K562 (cell line): Measurements from ENCODE around the gene AVPI1. TPM values are rescaled to one million over a fixed set of nuclear protein-coding genes. Genes with fewer than 3 reads are reported as not detected.

Source experiments
- ATAC-seq: fragments of 200-7000 bp; cut with Tn5 transposase; 3 replicates; pipeline ENCODE4 v1.9.1; 2020; ENCODE audit warnings: moderate library complexity
- BruUV-seq: library from RNA; stranded (reverse); fragments of 400-500 nt; replicated peaks from 2 replicates; lab custom pipeline; 2021; lab: Mats Ljungman, UMichigan
- CTCF ChIA-PET: fragments of 300-600 bp; formaldehyde crosslinking; extraction: SDS; loops from one replicate; lab custom pipeline; 2021; ENCODE audit warnings: low intra/inter-chr PET ratio; lab: Yijun Ruan, JAX
- POLR2A ChIA-PET: fragments of 300-600, 350-650 bp; sonication (Branson Sonifier 250); formaldehyde crosslinking; extraction: SDS; loops from one replicate; lab custom pipeline; 2021; ENCODE audit warnings: antibody characterized with exemption, inconsistent platforms; lab: Yijun Ruan, JAX
- DNase-seq, 4 experiments: peaks; one replicate each; pipeline versions ENCODE4 v3.0.0 to v3.0.0-alpha.2; 2011 to 2018; ENCODE audit warnings: low spot score in 3 of 4, mixed read lengths in 3 of 4; ENCODE audit errors: extremely low read depth in 1 of 4
- FAIRE-seq: peaks from 2 replicates; lab custom pipeline; 2011; peaks lifted over from hg19 to GRCh38; lab: Jason Lieb, UNC
- H2AFZ ChIP-seq: 2 replicates; pipeline ENCODE4 v1.6.0; 2011; ENCODE audit warnings: low read depth, low read length, control low read depth, inconsistent platforms
- H3K27ac ChIP-seq: fragments of 200-600 bp; 3 replicates; pipeline ENCODE4 v1.8.0; 2011; ENCODE audit warnings: low read depth, mild to moderate bottlenecking, control low read depth, inconsistent platforms, low read length, moderate library complexity, mixed read lengths; ENCODE audit errors: extremely low read depth
- H3K27me3 ChIP-seq, 2 experiments: fragments of 300-600 bp in 1 of 2; 2 replicates in 1 of 2; 3 replicates in 1 of 2; pipeline versions ENCODE4 v1.6.0 to v1.8.0; 2011; ENCODE audit warnings: inconsistent platforms in 2 of 2, low read length in 2 of 2, mild to moderate bottlenecking in 1 of 2, mixed read lengths in 1 of 2, moderate library complexity in 1 of 2; ENCODE audit not compliant: control insufficient read depth in 2 of 2, insufficient read depth in 2 of 2
- H3K36me3 ChIP-seq: fragments of 300-600 bp; 3 replicates; pipeline ENCODE4 v1.8.0; 2011; ENCODE audit warnings: mild to moderate bottlenecking, low read length, inconsistent platforms; ENCODE audit not compliant: control insufficient read depth, insufficient read depth
- H3K4me1 ChIP-seq, 2 experiments: fragments of 200-600 bp in 1 of 2; replicated peaks in 1 of 2; 2 replicates in 1 of 2; 3 replicates in 1 of 2; pipeline versions ENCODE4 v1.5.1 to v1.8.0; 2011; ENCODE audit warnings: inconsistent platforms in 2 of 2, low read length in 2 of 2, mild to moderate bottlenecking in 1 of 2, mixed read lengths in 1 of 2, moderate library complexity in 1 of 2; ENCODE audit not compliant: control insufficient read depth in 2 of 2, insufficient read depth in 2 of 2
- H3K4me2 ChIP-seq: 2 replicates; pipeline ENCODE4 v1.6.1; 2011; ENCODE audit warnings: low read length, control low read depth, inconsistent platforms, mixed read lengths; ENCODE audit not compliant: insufficient read depth
- H3K4me3 ChIP-seq: fragments of 200-600 bp; sonication (generic), shearing (Covaris generic); 2 replicates; pipeline ENCODE4 v1.5.1; 2016; ENCODE audit warnings: control low read depth, inconsistent platforms
- H3K79me2 ChIP-seq: fragments of 200-600 bp; 3 replicates; pipeline ENCODE4 v1.8.0; 2011; ENCODE audit warnings: low read length, inconsistent platforms; ENCODE audit not compliant: control insufficient read depth, insufficient read depth
- H3K9ac ChIP-seq, 2 experiments: 2 replicates each; pipeline versions ENCODE4 v1.6.0 to v1.6.1; 2011; ENCODE audit warnings: low read depth in 2 of 2, low read length in 2 of 2, control low read depth in 1 of 2, inconsistent platforms in 1 of 2, mild to moderate bottlenecking in 1 of 2, mixed read lengths in 1 of 2; ENCODE audit not compliant: insufficient read depth in 1 of 2
- H3K9me1 ChIP-seq: one replicate; pipeline ENCODE4 v1.6.0; 2011; ENCODE audit warnings: inconsistent platforms, mild to moderate bottlenecking, low read length, moderate library complexity; ENCODE audit not compliant: control insufficient read depth, insufficient read depth
- H3K9me3 ChIP-seq: replicated peaks from 2 replicates; pipeline ENCODE4 v1.5.1; 2011; ENCODE audit warnings: low read depth, low read length, inconsistent platforms; ENCODE audit not compliant: control insufficient read depth, insufficient read depth
- H4K20me1 ChIP-seq: replicated peaks from 2 replicates; pipeline ENCODE4 v1.6.1; 2011; ENCODE audit warnings: low read length, inconsistent platforms, mixed read lengths; ENCODE audit not compliant: control insufficient read depth, insufficient read depth
- BACH1 ChIP-seq: fragments of 200-800 bp; sonication (Bioruptor generic); IDR thresholded peaks from 2 replicates; pipeline ENCODE4 v1.6.1; 2016; ENCODE audit warnings: missing genetic modification characterization, missing compliant biosample characterization
- BCOR ChIP-seq: fragments of 450-650 bp; IDR thresholded peaks from 2 replicates; pipeline ENCODE4 v1.6.1; 2016
- BHLHE40 ChIP-seq: IDR thresholded peaks from 2 replicates; pipeline ENCODE4 v1.6.1; 2011; ENCODE audit warnings: low read length, improper control_type of control experiment
- EGR1 ChIP-seq: fragments of 450-650 bp; conservative IDR thresholded peaks from 2 replicates; pipeline ENCODE4 v1.6.1; 2017; ENCODE audit warnings: mild to moderate bottlenecking
- ETV5 ChIP-seq: sonication (generic); formaldehyde crosslinking; IDR thresholded peaks from 2 replicates; pipeline ENCODE4 v1.4.0; 2020; ENCODE audit warnings: low read depth, mild to moderate bottlenecking, missing genetic modification reagents
- HDAC8 ChIP-seq: fragments of 450-650 bp; IDR thresholded peaks from 2 replicates; pipeline ENCODE4 v1.6.1; 2016; ENCODE audit warnings: mild to moderate bottlenecking, missing genetic modification characterization, moderate library complexity, missing compliant biosample characterization
- NONO ChIP-seq, 2 experiments: fragments of 200-400 bp in 1 of 2; fragments of 450-650 bp in 1 of 2; formaldehyde crosslinking in 1 of 2; IDR thresholded peaks; 2 replicates each; pipeline ENCODE4 v1.6.1; 2017; ENCODE audit warnings: low read depth in 2 of 2, mild to moderate bottlenecking in 2 of 2, moderate library complexity in 2 of 2, low read length in 1 of 2
- NRF1 ChIP-seq, 2 experiments: fragments of 450-650 bp; IDR thresholded peaks in 1 of 2; conservative IDR thresholded peaks in 1 of 2; 2 replicates each; pipeline ENCODE4 v1.6.1; 2014; ENCODE audit warnings: mild to moderate bottlenecking in 2 of 2
- POLR2H ChIP-seq: IDR thresholded peaks from 2 replicates; pipeline ENCODE4 v1.6.1; 2016; ENCODE audit warnings: missing genetic modification characterization, low read depth, mild to moderate bottlenecking, control low read depth, missing compliant biosample characterization, moderate library complexity
- PTBP1 ChIP-seq: fragments of 200-400 bp; formaldehyde crosslinking; IDR thresholded peaks from 2 replicates; pipeline ENCODE4 v1.6.1; 2017; ENCODE audit warnings: low read depth, low read length
- RCOR1 ChIP-seq, 2 experiments: IDR thresholded peaks; 2 replicates each; pipeline ENCODE4 v1.6.1; 2012; ENCODE audit warnings: low read depth in 2 of 2, low read length in 2 of 2, borderline replicate concordance in 1 of 2, improper control_type of control experiment in 1 of 2
- SRSF9 ChIP-seq: fragments of 200-400 bp; formaldehyde crosslinking; IDR thresholded peaks from 2 replicates; pipeline ENCODE4 v1.6.1; 2017; ENCODE audit warnings: low read depth, low read length, borderline replicate concordance
- TGIF2 ChIP-seq: sonication (generic); formaldehyde crosslinking; IDR thresholded peaks from 2 replicates; pipeline ENCODE4 v1.8.1; 2022; ENCODE audit warnings: mild to moderate bottlenecking, missing genetic modification reagents, moderate library complexity
- ZNF143 ChIP-seq: sonication (generic); formaldehyde crosslinking; IDR thresholded peaks from 2 replicates; pipeline ENCODE4 v1.9.0; 2022; ENCODE audit warnings: mild to moderate bottlenecking, missing genetic modification reagents
- ZNF347 ChIP-seq: fragments of 450-650 bp; formaldehyde crosslinking; IDR thresholded peaks from 2 replicates; pipeline ENCODE4 v1.4.0; 2020; ENCODE audit warnings: low read depth, mild to moderate bottlenecking, moderate library complexity
- ZNF445 ChIP-seq: fragments of 250-450 bp; sonication (Bioruptor Pico); IDR thresholded peaks from 2 replicates; pipeline ENCODE4 v1.4.0; 2020; ENCODE audit warnings: low read depth, mild to moderate bottlenecking, moderate library complexity
- ZNF695 ChIP-seq: fragments of 450-650 bp; formaldehyde crosslinking; IDR thresholded peaks from 2 replicates; pipeline ENCODE4 v1.4.0; 2020; ENCODE audit warnings: mild to moderate bottlenecking, moderate library complexity
- WGBS: fragments of 100-300 bp; shearing (Covaris generic); methylation state at CpG from one replicate; pipeline ENCODE4 v1.1.6; 2016; ENCODE audit warnings: low coverage, mixed read lengths; ENCODE audit not compliant: insufficient coverage; ENCODE audit errors: missing lambda C conversion rate; 5-methylcytosine and 5-hydroxymethylcytosine counted together
- in situ Hi-C: fragments of 300-500 bp; cut with MboI; formaldehyde crosslinking; loops from 4 replicates; pipeline ENCODE4 v1.15.0; 2018; ENCODE audit warnings: inconsistent platforms, mixed read lengths
- intact Hi-C: fragments of 100-400 bp; cut with micrococcal nuclease; formaldehyde crosslinking; loops from 2 replicates; pipeline ENCODE4 v1.14.2; 2022
- polyA plus RNA-seq, 8 experiments: library from polyadenylated mRNA; depleted of rRNA in 4 of 8; stranded (reverse) in 5 of 8; unstranded in 3 of 8; fragments of >200 nt; fragmentation: Nextera tagmentation in 2 of 8; fragmentation: Illumina TruSeq in 1 of 8; extraction: Ambion mirVana in 2 of 8; extraction: Trizol in 1 of 8; gene quantifications; 2 replicates each; pipeline versions ENCODE4 v1.2.1 to v1.2.3, GENCODE V29; 2011 to 2014; ENCODE audit warnings: inconsistent platforms in 1 of 8, missing spikeins in 1 of 8
- total RNA-seq, 7 experiments: library from RNA; depleted of rRNA in 6 of 7; stranded (reverse); fragments of >200 nt in 6 of 7; fragmentation: Illumina TruSeq in 2 of 7; extraction: Trizol in 2 of 7; gene quantifications; 2 replicates each; pipeline versions ENCODE4 v1.2.1 to v1.2.3, GENCODE V29; 2011 to 2021; ENCODE audit warnings: low replicate concordance in 1 of 7
- TF ChIP-seq, protein P1 (sequence below): fragments of 450-650 bp; conservative IDR thresholded peaks from 2 replicates; pipeline ENCODE4 v1.6.1; 2016; ENCODE audit warnings: missing genetic modification characterization, low read depth, mild to moderate bottlenecking, missing compliant biosample characterization, moderate library complexity
- TF ChIP-seq, protein P2 (sequence below): fragments of 250-450 bp; sonication (Bioruptor Pico); IDR thresholded peaks from 2 replicates; pipeline ENCODE4 v1.4.0; 2020; ENCODE audit warnings: borderline replicate concordance

The AVPI1 gene
- total and polyA plus RNA-seq, 9 of the 15 experiments (the other 6 are each of a cell fraction or from before 2014, with no cell fraction given), result 0.90 to 10.4 (median 7.4) TPM

DNA sequence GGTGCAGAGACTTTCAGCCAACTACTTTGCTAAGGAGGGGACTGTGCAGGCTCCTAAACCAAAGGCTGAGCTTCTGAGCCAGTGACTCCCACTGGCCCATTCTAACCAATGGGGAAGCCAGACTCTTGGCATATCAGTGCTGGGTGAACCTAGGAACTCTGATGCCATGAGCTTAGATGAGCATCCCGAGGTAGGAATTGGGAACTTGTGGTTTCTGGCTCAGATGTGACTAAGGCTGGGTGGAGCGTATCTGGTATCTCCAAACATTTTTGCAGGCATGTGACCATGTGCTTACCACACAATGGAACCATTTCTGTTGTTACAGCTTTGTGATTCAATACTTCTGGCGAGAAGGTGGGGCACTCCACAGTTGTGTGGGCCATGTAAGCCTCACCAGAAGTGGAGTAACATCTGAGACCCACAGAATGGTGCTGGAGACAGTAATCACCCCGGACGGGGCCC is 2.5 kb upstream of the AVPI1 start:
- intact Hi-C loops (loop anchor here (10.0 kb wide), 1 partner anchor 115 kb away; the partner anchor contains the start of gene ANKRD2), in situ Hi-C loops (no loop called here)
- POLR2A ChIA-PET, result interaction anchor here (0.5 to 2.0 kb wide), 2 partner anchors 9 to 121 kb away, joined by 3 to 5 read pairs; no protein-coding TSS in a partner anchor
- Histone ChIP-seq H3K79me2 (peaks cover 22% of the 10 kb centered on the region), H3K4me3 (no peak overlapping the region), H3K9me3 (no peaks in the 10 kb centered on the region), H3K27ac (peak overlapping the region; percentile 66), H2AFZ (peak overlapping the region; percentile 89), H3K9ac (peak overlapping the region; percentile 30 to 64; a peak in 2 of 4 replicates), H3K36me3 (no peaks in the 10 kb centered on the region), H3K9me1 (no peaks in the 10 kb centered on the region), H4K20me1 (no peaks in the 10 kb centered on the region), H3K27me3 (no peaks in the 10 kb centered on the region), H3K4me2 (peak overlapping the region; percentile 44), H3K4me1 (peaks cover 32 to 41% of the 10 kb centered on the region in 2 experiments; a peak in 4 of 5 replicates)
- no TSS peak for BruUV-seq
- ATAC-seq (no peak), FAIRE-seq (peak; percentile 77), DNase-seq (peak in 3 of 4 experiments; percentile 21 to 60 (median 28))
- 21% methylated on average over 4 of the region's 5 CpGs for WGBS
- CTCF ChIA-PET, result no interaction called here
- no peak for TF ChIP-seq SRSF9
- no peak for TF ChIP-seq HDAC8 (tag)
- TF ChIP-seq BACH1, result no peak
- TF ChIP-seq ZNF695 (CRISPR knock-in tag), result no peak
- TF ChIP-seq, protein P1, sequence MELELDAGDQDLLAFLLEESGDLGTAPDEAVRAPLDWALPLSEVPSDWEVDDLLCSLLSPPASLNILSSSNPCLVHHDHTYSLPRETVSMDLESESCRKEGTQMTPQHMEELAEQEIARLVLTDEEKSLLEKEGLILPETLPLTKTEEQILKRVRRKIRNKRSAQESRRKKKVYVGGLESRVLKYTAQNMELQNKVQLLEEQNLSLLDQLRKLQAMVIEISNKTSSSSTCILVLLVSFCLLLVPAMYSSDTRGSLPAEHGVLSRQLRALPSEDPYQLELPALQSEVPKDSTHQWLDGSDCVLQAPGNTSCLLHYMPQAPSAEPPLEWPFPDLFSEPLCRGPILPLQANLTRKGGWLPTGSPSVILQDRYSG (tag), result 0 out of 2 replicates have a peak, but pooled peaks have one; percentile 24
- TF ChIP-seq RCOR1 (IDR thresholded peaks at IDR 0.05; ENCODE audit: borderline replicate concordance in 1 of 2, low read depth in 2 of 2, low read length in 2 of 2), result 0 out of 4 replicates have a peak, but pooled peaks of 1 of the 2 experiments have one; percentile 37
- peak; percentile 72 for TF ChIP-seq BHLHE40
- no peak for TF ChIP-seq ETV5
- TF ChIP-seq NRF1 (conservative IDR thresholded peaks at IDR 0.05 in 1 of 2, IDR thresholded peaks at IDR 0.05 in 1 of 2), result no peak
- no peak for TF ChIP-seq TGIF2
- TF ChIP-seq ZNF347 (CRISPR knock-in tag), result no peak
- no peak for TF ChIP-seq EGR1
- no peak for TF ChIP-seq BCOR
- TF ChIP-seq ZNF143 (CRISPR knock-in tag), result no peak
- TF ChIP-seq, protein P2, sequence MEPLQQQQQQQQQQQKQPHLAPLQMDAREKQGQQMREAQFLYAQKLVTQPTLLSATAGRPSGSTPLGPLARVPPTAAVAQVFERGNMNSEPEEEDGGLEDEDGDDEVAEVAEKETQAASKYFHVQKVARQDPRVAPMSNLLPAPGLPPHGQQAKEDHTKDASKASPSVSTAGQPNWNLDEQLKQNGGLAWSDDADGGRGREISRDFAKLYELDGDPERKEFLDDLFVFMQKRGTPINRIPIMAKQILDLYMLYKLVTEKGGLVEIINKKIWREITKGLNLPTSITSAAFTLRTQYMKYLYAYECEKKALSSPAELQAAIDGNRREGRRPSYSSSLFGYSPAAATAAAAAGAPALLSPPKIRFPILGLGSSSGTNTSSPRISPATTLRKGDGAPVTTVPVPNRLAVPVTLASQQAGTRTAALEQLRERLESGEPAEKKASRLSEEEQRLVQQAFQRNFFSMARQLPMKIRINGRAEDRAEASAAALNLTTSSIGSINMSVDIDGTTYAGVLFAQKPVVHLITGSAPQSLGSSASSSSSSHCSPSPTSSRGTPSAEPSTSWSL, result no peak
- TF ChIP-seq POLR2H (tag), result no peak
- no peak for TF ChIP-seq PTBP1
- TF ChIP-seq NONO (IDR thresholded peaks at IDR 0.05; ENCODE audit: low read depth in 2 of 2, low read length in 1 of 2), result no peak
- no peak for TF ChIP-seq ZNF445 (CRISPR knock-in tag)
